GM18507 (cell line): Measurements from ENCODE around the gene STRN4.
"Not testable (repeated sequence)": the region's sequence is repeated elsewhere in the genome, so short reads cannot be mapped to it uniquely, and the experiment has no call there.

Source experiments
- DNase-seq: peaks from one replicate; pipeline ENCODE4 v3.0.0; 2011; ENCODE audit warnings: low read depth; ENCODE audit not compliant: insufficient read length; ENCODE audit errors: extremely low spot score
- FAIRE-seq: peaks from 2 replicates; lab custom pipeline; 2011; peaks lifted over from hg19 to GRCh38; lab: Jason Lieb, UNC

Gene STRN4, protein sequence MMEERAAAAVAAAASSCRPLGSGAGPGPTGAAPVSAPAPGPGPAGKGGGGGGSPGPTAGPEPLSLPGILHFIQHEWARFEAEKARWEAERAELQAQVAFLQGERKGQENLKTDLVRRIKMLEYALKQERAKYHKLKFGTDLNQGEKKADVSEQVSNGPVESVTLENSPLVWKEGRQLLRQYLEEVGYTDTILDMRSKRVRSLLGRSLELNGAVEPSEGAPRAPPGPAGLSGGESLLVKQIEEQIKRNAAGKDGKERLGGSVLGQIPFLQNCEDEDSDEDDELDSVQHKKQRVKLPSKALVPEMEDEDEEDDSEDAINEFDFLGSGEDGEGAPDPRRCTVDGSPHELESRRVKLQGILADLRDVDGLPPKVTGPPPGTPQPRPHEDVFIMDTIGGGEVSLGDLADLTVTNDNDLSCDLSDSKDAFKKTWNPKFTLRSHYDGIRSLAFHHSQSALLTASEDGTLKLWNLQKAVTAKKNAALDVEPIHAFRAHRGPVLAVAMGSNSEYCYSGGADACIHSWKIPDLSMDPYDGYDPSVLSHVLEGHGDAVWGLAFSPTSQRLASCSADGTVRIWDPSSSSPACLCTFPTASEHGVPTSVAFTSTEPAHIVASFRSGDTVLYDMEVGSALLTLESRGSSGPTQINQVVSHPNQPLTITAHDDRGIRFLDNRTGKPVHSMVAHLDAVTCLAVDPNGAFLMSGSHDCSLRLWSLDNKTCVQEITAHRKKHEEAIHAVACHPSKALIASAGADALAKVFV

GRCh38 chr19:46746281-46747057 lies at the start of gene STRN4:
Gene STRN4, minus strand, starts transcription at chr19:46746450. Its CDS starts 20 bp downstream, at chr19:46746430.
- DNase-seq (peak; percentile 80), FAIRE-seq (no peak)

DNA sequence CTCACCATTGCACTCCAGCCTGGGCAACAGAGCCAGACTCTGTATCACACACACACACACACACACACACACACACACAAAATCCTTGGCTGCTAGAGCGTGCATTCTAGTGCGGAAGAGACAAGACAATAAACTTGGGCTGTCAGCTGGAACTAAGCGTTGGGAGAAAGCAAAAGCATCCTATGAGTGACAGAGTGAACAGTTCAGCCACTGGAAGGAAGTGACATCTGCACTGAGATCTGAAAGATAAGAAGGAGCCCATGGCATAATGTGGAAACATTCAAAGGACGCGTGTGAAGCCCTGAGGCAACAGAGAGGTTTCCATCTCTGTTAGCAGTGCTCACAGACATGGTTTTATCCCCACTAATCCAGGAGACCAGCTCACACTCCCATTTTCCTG lies 45.7 kb upstream of the STRN4 start:
- FAIRE-seq (no peak), DNase-seq (no peak)

GRCh38 chr19:46789371-46789770 lies 43.1 kb upstream of the STRN4 start:
- FAIRE-seq (no peak), DNase-seq (no peak)

- FAIRE-seq (no peak), DNase-seq (no peak)
Observed at GRCh38 chr19:46788968-46789338, 42.7 kb upstream of the STRN4 start.

DNA sequence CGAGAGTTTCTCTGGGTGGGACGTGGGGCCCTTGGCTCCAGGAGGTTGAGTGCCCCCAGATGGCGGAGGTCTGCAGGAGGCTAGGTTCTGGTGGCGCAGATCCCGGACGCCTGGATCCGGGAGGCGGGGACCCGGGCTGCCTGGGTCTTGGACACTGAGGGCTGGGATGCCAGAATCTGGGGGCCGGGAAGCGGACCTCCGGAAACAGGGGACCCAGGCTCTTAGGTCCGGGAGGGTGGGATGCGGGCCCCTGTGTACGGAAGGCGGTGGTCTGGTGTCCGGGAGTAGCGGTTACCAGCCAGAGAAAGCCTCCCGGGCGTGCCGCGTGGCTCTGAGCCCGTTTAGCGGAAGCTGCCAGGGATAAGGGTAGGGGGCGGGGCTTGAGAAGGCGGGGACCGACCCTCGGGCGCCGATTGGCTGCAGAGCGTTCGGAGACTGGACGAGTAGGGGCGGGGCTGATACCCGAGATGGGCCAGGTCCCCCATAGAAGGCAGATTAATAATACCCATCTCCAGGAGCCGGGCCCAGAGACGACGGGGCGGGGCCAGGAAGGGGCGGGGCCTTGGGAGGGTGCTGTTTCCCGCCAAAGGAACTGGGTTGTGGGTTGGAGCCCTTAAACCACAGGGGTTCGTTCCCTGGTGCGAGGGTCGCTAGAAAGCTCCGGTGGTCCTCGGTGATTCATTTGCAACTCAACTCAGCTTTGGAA lies 42.2 kb upstream of the STRN4 start, which contains the start of gene SLC1A5:
TSS of gene SLC1A5 (minus strand) at position 333 of the 706 bp plus-strand sequence. CDS start 629 bp downstream, outside the sequence.
- FAIRE-seq = peak; percentile 87
- DNase-seq = peak; percentile 96

- FAIRE-seq (no peak), DNase-seq (no peak)
Observed at GRCh38 chr19:46787331-46788261, 41.3 kb upstream of the STRN4 start.

GRCh38 chr19:46787040-46787330 lies 40.7 kb upstream of the STRN4 start:
- FAIRE-seq (no peak), DNase-seq (no peak)

GRCh38 chr19:46786236-46787039 lies 40.2 kb upstream of the STRN4 start:
- FAIRE-seq (peak; percentile 72), DNase-seq (no peak)

- FAIRE-seq (no peak), DNase-seq (no peak)
Observed at GRCh38 chr19:46785980-46786235, 39.7 kb upstream of the STRN4 start.

GRCh38 chr19:46785054-46785979 lies 39.1 kb upstream of the STRN4 start:
- FAIRE-seq (peak; percentile 29), DNase-seq (no peak)

DNA sequence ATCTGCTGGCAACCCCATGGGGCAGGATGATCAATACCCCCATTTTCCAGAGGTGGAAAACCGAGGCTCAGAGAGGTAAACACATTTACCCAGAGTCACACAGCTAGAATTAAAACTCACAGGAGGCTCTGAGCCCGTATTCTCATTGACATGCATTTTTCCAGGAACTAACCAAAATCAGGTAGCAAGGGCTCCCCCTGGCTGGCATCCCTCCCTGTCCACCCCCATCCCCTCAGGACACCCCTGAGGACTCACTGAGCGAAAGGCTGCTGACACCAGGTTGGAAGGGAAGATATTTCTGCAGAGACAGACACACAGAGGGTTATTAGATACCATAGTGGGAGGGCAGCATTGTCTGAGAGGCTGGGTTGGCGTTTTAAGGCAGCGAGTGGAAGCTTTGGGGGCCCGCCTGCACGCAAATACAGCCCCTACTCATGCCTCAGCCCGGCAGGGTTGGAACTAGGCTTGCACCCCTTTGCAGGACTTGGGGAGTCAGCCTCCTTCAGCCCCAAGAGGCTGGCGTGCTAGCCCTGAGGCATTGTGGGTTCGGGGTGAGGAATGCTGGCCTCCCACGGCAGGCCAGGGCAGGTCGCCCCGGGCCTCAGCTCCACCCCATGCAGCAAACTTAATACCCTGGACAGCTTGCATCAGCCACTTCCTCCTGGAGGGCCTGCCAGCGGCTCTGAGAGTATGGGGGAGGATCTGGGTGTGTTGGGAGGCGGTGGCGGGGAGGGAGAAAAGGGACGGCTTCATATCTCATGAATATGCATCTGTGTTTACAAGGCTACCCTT lies 38.2 kb upstream of the STRN4 start:
- FAIRE-seq = peak; percentile 90

DNA sequence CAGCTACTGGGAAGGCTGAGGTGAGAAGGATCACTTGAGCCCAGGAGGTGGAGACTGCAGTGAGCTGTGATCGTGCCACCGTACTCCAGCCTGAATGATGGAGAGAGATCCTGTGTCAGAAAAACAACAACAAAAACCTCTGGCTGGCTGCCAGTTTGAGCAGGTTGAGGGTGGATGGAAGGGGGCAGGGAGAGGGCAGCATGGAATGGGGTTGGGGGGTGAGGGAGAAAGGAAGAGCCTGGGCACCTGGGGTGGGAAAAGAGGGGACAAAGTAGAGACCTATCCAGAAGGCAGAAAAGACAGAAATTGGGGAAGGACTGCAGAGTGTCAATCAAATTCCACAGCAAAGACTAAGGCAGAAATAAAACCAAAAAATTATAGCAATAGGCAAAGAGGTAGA lies 37.4 kb upstream of the STRN4 start:
- FAIRE-seq (no peak), DNase-seq (no peak)

More for the DNA sequence above, 38.2 kb upstream of the STRN4 start:
- DNase-seq = peak; percentile 71

- DNase-seq (no peak), FAIRE-seq (no peak)
Observed at GRCh38 chr19:46782355-46783019, 36.2 kb upstream of the STRN4 start.

DNA sequence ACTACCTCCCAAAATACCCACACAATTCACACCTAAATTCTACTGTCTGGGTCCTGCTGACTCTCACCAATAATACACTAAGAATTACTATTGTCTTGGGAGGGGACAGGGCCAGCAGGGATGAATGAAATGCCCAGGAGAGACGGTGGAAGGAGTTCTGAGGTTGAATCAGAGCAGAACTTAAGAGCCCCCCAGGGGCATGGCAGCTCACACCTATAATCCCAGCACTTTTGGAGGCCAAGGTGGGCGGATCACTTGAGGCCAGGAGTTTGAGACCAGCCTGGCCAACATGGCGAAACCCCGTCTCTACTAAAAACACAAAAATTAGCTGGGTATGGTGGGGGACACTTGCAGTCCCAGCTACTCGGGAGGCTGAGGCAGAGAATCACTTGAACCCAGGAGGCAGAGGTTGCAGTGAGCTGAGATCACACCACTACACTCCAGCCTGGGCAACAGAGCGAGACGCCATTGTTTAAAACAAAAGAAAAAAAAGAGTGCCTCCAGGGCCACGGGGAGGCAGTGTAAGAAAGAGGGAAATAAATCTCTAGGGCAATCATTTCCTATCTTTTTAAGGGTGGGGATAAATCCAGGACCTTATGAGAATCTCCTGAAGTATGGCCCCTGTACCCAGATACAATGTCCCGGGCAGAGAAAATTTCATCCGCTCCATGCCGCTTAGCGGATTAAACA lies 31.9 kb upstream of the STRN4 start:
- FAIRE-seq, DNase-seq: not testable (repeated sequence)
